GM12801 (cell line): ENCODE measurements around the gene ZNF598.

Experiments
- CTCF ChIP-seq: IDR thresholded peaks from one replicate; pipeline ENCODE4 v1.5.1; 2011; ENCODE audit warnings: control low read depth; ENCODE audit not compliant: insufficient read length; ENCODE audit errors: extremely low read depth

Gene ZNF598

GRCh38 chr16:1991135-1991551, 18.5 kb downstream of the ZNF598 start:
- no peak for TF ChIP-seq CTCF

GRCh38 chr16:1990351-1991134, 19.1 kb downstream of the ZNF598 start:
- TF ChIP-seq CTCF: no peak

GRCh38 chr16:1990101-1990350, 19.6 kb downstream of the ZNF598 start:
- no peak for TF ChIP-seq CTCF

- TF ChIP-seq CTCF: no peak
Observed at GRCh38 chr16:1989209-1990100, 20.2 kb downstream of the ZNF598 start, which contains the start of gene SYNGR3. SYNGR3 (plus strand) TSS chr16:1989970; CDS start chr16:1990103, 133 bp downstream.

GRCh38 chr16:1987198-1987597, 22.4 kb downstream of the ZNF598 start:
- no peak for TF ChIP-seq CTCF

- TF ChIP-seq CTCF: no peak
Observed at GRCh38 chr16:1985466-1986150, 24.0 kb downstream of the ZNF598 start.

GRCh38 chr16:1984347-1985225, 25.0 kb downstream of the ZNF598 start:
- TF ChIP-seq CTCF: no peak
